Astrocyte of the cerebellum (primary cell): ENCODE measurements around the gene NDUFB3.
A peak's percentile ranks its signal among the peaks of the same experiment; 100 is the strongest.

Experiments
- DNase-seq: peaks from one replicate; pipeline ENCODE4 v3.0.0-alpha.2; 2011; ENCODE audit warnings: low read depth
- H3K4me3 ChIP-seq: 2 replicates; pipeline ENCODE4 v1.5.1; 2011; ENCODE audit warnings: mild to moderate bottlenecking, low read depth, low read length, moderate library complexity
- in situ Hi-C: cut with HindIII; loops from 2 replicates; pipeline ENCODE4 v1.10.0; 2017; ENCODE audit warnings: low sequenced_read_pairs
- TF ChIP-seq, protein P1 (sequence below): IDR thresholded peaks from 2 replicates; pipeline ENCODE4 v1.5.1; 2012; ENCODE audit warnings: low read length, low read depth, moderate library complexity, mild to moderate bottlenecking; ENCODE audit errors: missing control alignments

NDUFB3 gene

DNA sequence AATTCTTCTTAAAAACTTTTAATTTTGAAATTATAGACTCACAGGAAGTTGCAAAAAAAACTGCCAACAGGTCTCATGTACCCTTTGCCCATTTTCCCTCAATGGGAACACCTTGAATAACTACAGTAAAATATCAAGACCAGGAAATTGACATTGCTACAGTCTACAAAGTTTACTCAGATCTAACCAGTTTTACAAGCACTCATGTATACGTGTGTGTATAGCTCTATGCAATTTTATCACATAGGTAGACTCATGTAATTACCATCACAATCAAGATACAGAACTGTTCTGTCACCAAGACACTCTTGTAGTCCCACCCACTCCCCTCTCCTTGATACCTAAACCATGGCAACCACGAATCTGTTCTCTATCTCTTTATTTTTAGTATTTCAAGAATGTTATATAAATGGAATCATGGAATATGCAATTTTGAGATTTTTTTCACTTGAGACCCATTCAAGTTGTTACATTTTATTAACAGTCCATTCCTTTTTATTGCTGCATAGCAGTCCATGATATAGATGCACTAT is 6.9 kb upstream of the NDUFB3 start:
- H3K4me3 ChIP-seq: no peak overlapping the region
- in situ Hi-C loops: no loop called here
- no peak for DNase-seq
- TF ChIP-seq, protein P1, sequence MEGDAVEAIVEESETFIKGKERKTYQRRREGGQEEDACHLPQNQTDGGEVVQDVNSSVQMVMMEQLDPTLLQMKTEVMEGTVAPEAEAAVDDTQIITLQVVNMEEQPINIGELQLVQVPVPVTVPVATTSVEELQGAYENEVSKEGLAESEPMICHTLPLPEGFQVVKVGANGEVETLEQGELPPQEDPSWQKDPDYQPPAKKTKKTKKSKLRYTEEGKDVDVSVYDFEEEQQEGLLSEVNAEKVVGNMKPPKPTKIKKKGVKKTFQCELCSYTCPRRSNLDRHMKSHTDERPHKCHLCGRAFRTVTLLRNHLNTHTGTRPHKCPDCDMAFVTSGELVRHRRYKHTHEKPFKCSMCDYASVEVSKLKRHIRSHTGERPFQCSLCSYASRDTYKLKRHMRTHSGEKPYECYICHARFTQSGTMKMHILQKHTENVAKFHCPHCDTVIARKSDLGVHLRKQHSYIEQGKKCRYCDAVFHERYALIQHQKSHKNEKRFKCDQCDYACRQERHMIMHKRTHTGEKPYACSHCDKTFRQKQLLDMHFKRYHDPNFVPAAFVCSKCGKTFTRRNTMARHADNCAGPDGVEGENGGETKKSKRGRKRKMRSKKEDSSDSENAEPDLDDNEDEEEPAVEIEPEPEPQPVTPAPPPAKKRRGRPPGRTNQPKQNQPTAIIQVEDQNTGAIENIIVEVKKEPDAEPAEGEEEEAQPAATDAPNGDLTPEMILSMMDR: no peak

DNA sequence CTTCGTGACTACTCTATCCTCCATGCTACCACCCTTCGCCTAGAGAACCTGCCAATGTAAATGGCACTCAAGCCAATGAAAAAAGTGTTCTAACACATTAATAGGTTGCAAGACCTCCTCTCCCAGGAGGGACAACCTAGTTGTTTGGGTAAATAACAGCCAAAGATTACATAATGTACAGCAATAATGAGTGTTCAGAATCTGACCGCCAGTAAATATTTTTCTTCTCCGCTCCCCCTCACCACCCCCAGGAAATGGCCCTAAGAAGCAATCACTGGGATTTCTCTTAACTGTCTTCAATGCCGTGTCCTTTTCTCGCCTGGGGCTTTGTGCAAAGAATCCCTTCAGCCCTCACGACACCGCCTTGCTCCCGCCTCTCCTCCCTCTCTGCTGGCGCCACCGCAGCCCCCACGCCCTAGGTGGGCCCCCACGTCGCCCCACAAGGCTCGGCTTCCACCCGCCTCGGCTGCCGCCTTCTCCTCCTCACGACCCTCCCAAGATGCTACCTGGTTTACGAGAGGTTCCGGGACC is 788 bp upstream of the NDUFB3 start:
- no peak for DNase-seq
- TF ChIP-seq, protein P1: no peak
- H3K4me3 ChIP-seq: peak overlapping the region; percentile 82
- in situ Hi-C loops: no loop called here

DNA sequence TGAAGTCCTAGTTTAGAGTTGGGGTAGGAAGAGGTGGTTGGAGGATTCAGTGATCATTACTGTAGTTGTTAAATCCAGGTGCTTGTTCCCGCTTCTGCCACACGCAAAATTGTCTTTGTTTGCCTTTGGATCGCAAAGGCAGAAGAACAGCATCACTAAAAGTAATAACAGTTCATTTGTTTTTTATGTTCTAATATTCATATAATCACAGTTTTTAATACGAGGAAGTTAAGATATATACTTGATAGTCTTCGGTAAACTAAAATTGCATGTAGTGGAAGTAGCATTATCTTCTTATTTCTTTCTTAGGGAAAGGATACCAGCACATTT is 365 bp downstream of the NDUFB3 start:
- no peak for DNase-seq
- peak overlapping the region; percentile 82 for H3K4me3 ChIP-seq
- in situ Hi-C loops: no loop called here
- TF ChIP-seq, protein P1: no peak

DNA sequence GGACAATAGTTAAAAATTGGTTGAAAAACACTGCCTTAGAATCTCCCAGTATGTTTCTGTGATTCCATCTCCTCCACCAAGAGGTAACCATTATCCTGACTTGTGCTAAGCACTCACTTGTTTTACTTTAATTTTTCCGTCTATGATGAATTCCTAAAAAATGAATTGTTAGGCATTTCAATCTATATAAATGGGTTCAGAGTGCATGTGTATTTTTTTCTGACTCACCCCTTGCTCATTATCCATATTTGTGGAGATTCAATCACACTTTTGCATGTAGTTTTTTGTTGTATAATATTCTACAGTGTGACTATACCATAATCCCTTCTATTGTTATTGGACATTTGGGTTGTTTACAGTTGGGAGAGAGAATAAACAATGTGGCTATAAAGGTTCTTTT is 1.3 kb downstream of the NDUFB3 start:
- TF ChIP-seq, protein P1: no peak
- in situ Hi-C loops: no loop called here
- no peak overlapping the region for H3K4me3 ChIP-seq
- no peak for DNase-seq

DNA sequence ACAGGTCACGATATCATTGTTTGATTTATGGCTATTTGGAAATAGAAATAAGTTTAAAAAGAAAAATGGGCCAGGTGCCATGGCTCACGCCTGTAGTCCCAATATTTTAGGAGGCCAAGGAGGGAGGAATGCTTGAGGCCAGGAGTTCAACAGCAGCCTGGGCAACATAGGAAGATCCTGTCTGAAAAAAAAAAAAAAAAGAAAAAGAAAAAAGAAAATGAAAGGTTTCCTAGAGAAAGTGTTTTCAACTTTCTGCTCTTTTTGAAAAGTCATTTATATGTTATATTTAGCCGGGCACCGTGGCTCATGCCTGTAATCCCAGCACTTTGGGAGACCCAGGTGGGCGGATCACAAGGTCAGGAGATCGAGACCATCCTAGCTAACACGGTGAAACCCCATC is 3.2 kb downstream of the NDUFB3 start:
- no peak overlapping the region for H3K4me3 ChIP-seq
- no peak for DNase-seq
- in situ Hi-C loops: no loop called here
- TF ChIP-seq, protein P1: no peak

DNA sequence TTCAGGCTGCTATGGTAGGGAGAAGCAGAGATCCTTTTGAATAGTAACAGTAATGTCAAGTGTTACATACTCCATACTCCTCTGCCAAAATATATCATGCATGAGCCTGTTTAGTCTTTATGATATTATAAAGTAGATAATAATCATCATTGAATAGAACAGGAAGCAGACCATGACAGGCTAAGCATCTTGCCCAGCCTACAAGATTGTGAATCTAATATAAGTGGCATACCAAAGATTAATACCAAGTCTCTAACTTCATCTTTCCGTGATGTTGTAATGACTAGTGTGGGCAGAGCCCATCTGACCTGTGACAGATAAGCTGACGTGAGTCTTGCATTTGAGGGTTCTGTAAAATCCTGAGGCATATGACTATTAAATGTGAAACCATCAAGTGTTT is 13.1 kb downstream of the NDUFB3 start:
- in situ Hi-C loops: no loop called here
- H3K4me3 ChIP-seq: no peak overlapping the region
- DNase-seq: no peak
- TF ChIP-seq, protein P1: no peak
